Left cardiac atrium (tissue), 4 donors: ENCODE data around the gene PRSS38. TPM values are rescaled to one million over a fixed set of nuclear protein-coding genes. Genes with fewer than 3 reads are reported as not detected.

Experiments used
- ATAC-seq, 2 donors: fragments of 200-7000 bp; cut with Tn5 transposase; one replicate each; pipeline ENCODE4 v1.9.1; 2020; ENCODE audit warnings: mild to moderate bottlenecking in 2 of 2, moderate library complexity in 2 of 2
- DNase-seq: peaks from one replicate; pipeline ENCODE4 v3.0.0-alpha.2; 2020
- intact Hi-C, 2 donors: fragments of 100-400 bp; cut with DNase I; formaldehyde crosslinking; loops; one replicate each; pipeline versions ENCODE4 v1.14.1 to v1.15.1; 2022 to 2023
- long read RNA-seq: library from polyadenylated mRNA; unstranded; transcript quantifications from one replicate; pipeline ENCODE4 v2.0.0, GENCODE V29; 2021
- total RNA-seq, 2 donors: library from RNA; stranded (reverse); fragmentation: NEBNext Ultra II Directional; extraction: Animal tissue kit (Norgen Biotek cat#: 25700); gene quantifications; one replicate each; pipeline ENCODE4 v1.2.1, GENCODE V29; 2021
- donor health status: DM: no; HTN: yes; CAD: no.
- donor health status: DM: no; HTN: yes; CAD: no; lungs with severe emphysema.
- donor health status: DM: yes; HTN: yes; CAD: no.
- donor health status: Dilated cardiomyopathy.

The PRSS38 gene
- not detected for total RNA-seq
- long read RNA-seq, result 0 reads

DNA sequence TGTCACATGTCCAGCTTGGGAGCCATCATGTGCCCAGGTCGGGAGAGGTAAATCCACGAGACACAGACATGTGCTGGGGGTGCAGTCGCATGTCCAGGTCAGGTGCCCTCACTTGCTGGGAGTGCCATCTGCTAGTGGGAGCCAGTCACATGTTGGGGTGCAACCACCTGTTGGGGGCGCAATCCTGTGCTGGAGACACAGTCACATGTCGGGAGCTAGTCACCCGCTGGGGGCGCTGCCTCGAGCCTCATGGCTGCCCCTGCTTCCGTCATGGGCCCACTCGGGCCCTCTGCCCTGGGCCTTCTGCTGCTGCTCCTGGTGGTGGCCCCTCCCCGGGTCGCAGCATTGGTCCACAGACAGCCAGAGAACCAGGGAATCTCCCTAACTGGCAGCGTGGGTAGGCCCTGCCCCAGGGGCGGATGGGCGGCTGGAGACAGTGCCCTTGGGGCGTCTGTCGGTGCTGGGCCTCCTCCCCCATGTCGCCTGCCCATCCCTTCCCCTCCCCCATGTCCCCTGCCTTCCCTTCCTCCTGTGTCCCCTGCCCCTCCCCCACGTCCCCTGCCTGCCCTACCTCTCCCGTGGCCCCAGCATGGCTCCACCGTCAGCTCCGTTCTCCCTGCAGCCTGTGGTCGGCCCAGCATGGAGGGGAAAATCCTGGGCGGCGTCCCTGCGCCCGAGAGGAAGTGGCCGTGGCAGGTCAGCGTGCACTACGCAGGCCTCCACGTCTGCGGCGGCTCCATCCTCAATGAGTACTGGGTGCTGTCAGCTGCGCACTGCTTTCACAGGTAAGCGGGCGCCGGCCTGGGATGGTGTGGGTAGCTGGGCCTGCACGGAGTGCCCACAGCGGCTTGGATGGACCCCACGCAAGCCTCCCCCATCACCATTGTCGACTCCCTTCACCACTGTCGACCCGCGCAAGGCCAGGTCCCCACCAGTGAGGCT lies at the start of gene PRSS38:
Gene PRSS38 (plus strand): TSS at position 208 of the 942 bp plus-strand sequence. CDS start 42 bp downstream, at position 250.
- intact Hi-C loops, result no loop called here
- ATAC-seq (no peak), DNase-seq (no peak)

DNA sequence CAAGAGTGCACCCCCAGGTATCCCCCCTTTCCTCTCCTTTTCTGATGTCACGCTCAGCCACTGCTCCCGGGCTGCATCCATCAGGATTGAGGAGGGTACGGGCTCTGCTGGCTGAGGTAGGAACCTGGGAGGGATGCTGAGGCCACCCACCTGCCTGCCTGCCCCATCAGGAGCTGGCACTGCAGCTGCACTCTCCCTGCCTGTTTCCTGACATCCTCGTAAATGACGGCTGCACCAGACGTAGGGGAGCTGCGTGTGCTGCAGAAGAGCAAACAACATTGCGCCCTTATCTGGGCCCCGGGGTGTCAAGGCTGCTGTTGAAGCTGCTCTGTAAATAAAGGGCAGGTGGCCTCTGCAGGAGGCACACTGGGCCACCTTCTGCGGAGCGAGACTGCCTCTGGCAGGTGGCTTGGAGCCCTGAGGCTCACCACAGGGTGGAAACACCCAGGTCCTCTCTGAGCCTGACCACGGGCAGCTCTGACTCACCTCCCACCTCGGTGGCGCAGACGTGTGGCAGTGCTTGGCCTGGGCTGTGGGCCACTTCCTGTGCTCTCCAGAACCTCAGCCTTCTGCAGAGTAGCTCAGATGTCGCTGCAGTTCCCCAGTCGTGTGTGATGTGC lies 49.4 kb upstream of the PRSS38 start:
- ATAC-seq, result peak; percentile 40 to 65
- intact Hi-C loops, result loop anchor here in 1 of 2 donors (10.0 kb wide), 2 partner anchors 281 to 309 kb away; no protein-coding TSS in a partner anchor
- no peak for DNase-seq

DNA sequence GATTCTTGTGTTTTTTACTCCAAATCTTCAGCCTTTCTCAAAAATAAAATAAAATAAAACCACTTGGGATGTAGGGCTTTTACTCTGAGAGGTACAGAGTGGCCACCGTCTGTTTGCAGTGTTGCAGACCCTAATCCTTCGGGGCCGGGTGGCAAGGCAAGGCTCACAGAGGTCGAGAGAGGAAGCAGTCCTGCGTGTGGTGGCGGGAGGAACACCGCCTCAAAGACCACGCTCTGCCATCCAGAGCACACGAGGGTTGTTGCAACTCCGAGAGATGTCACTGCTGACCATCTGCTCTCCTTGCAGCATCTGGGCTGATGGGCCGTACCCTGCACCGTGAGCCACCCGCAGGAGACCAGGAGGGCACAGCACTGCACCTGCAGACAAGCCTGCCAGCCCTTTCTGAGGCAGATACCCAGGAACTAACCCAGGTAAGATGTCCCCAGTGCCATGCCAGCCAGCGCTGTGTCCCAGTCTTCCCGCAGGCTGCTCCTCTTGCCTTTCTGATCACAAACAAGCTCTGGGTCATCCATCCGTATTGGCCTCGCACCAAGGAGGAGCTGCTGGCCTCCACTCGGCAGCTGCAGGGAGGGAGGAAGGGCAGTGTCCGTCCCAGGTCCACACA lies 48.7 kb upstream of the PRSS38 start:
- intact Hi-C loops, result loop anchor here in 1 of 2 donors (10.0 kb wide), 2 partner anchors 282 to 308 kb away; no protein-coding TSS in a partner anchor

DNA sequence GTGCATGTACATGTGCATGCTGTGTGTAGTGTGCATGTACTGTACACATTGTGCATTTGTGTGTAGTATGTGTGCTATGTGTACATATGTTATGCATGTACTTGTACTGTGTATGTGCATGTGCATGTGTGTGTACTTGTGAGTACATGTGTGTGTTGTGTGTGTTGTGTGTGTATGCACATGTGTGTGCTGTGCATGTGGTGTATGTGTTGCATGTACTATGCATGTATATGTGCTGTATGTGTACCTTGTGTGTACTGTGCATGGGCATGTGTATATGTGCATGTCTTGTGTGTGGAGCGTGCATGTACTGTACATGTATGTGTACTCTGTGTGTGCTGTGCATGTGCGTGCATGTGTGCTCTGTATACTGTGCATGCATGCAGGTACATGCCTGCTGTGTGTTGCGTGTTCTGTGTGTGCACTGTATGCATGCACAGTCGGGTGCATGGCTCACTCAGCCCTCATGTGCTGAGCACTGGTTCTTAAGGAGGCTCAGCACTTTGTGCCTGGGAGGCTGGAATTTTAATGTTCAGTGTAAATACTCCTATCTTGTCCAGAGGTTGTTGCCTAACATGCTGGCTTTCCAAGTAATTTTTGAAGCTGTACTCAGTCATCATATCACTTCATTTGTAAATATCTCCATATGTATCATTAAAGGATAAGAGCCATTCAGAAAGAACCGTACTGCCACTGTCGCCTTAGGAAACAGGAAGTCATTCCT lies 47.9 kb upstream of the PRSS38 start:
- ATAC-seq (no peak), DNase-seq (no peak)
- intact Hi-C loops, result loop anchor here in 1 of 2 donors (10.0 kb wide), 2 partner anchors 283 to 307 kb away; no protein-coding TSS in a partner anchor

More for the DNA sequence above, 48.7 kb upstream of the PRSS38 start:
- ATAC-seq, result no peak
- DNase-seq, result no peak

DNA sequence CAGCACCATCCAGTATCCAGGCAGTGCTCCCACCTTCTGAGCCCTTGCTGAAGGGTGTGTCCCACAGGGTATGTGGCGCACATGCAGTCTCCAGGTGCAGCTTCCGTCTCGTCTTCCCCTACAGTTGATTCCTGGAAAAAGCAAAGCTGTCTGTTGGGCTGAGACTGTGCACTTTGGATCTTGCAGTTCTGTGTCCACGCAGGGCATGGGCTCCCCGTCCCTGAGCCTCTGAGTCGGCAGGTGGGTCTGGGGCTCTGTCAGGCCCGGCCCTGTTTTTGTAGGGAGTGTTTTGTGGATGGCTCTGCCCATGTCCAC lies 47.4 kb upstream of the PRSS38 start:
- intact Hi-C loops, result loop anchor here in 1 of 2 donors (10.0 kb wide), 2 partner anchors 283 to 307 kb away; no protein-coding TSS in a partner anchor
- DNase-seq, result no peak
- ATAC-seq, result no peak

DNA sequence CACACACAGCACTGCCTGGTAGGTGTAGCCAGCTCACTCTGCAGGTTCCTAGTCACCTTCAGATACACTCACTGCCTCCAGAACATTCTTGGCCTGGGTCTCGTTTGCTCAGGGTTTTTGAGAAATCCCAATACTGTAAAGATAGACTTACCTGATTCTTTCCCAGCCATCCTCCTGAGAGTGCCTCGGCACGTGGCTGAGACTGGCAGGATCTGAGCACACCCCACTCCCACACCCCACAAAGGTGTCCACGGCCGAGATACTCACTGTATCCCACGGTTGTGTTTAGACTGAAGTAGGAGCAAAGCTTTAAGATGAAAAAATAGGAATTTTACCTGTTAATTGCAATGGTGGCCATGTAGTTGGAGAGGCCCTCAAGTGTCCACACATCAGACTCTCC lies 46.8 kb upstream of the PRSS38 start:
- intact Hi-C loops, result loop anchor here in 1 of 2 donors (10.0 kb wide), 2 partner anchors 284 to 306 kb away; no protein-coding TSS in a partner anchor
- DNase-seq, result no peak
- ATAC-seq, result no peak

DNA sequence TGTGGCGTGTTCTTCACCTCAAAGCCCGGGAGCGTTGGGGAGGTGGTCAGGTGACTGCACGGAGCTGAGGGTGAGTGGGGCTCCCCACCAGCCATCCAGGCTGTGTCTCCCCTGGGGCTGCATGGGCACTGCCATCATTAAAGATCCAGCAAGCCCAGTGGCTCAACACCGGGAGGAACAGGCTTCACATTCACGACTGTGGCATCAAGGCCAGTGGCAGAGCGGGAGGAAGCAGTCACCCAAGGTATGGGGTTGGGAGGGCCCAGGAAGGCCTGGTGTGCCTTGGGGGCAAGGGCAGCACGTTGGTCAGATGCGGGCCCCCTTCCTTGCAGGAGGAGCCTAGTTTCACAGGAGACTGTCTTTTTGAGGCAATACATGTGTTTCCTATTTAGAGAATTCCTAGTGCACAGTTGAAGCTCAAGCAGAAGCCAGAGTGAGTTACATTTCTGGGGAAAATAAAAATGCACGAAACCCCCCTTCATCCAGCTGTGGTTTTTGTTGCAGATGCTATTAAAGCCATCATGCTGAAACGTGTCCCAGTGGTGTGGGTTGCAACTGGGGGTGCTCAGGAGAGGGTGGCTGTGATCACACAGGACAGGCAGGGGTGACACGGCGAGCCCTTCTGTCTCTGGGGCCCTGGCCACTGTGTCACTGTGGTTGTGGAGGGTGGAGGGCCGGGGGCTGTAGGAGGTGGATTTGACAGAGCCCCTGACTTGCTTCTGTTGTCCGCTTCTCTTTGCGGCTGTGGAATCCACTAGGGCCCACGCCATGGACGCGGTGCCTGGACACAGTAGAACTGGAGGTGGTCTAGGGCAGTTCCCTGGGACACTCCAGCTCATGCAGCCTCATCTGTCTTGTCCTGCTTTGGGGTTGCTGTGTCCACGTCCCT lies 46.2 kb upstream of the PRSS38 start:
- ATAC-seq (no peak), DNase-seq (no peak)
- intact Hi-C loops, result loop anchor here in 1 of 2 donors (10.0 kb wide), 2 partner anchors 284 to 306 kb away; no protein-coding TSS in a partner anchor

DNA sequence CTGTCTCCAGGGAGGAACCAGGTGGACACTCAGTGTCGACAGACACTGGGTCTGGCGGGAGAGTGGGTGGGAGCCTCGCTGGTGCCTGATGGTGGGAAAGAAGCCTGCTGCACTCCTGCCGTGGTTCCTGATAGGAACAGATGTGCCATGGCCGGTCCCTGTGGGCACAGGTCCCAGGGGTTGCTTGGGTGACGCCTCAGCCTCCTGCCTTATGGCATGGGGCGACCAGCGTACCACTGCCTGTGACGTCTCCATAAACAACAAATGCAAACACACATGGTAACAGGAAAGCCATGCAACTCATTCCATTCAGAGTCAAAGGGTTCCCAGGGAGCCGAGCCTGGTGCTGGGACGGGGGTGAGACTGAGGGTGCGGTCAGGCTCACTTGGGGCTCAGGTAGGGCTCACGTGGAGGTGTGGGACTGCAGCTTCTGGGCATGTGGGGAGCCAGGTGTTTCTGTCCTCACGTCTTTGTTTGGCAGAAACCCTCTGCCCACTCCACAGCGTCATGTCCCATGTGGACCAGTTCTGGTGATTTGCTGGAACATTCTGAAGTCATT lies 45.5 kb upstream of the PRSS38 start:
- DNase-seq, result no peak
- intact Hi-C loops, result loop anchor here in 1 of 2 donors (10.0 kb wide), 2 partner anchors 285 to 305 kb away; no protein-coding TSS in a partner anchor
- ATAC-seq, result no peak

DNA sequence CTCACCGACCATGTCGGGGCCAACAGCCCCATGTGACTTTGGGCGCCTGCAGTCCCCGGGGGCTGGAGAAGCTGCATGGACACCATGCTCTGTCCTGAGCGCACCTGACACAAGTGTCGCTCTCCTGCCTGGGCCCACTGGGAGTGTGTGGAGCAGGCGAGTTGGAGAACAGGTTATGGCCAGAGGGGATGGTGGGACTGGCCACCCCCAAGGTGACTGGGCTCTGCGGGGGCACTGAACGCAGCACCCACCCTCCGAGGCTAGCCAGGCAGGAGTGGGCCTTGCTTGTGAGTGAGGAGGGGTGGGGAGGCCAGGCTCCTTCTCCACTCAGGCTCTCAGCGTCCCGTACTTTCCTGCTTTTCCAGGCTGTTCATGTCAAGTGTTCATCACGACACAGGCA lies 44.7 kb upstream of the PRSS38 start:
- no peak for ATAC-seq
- DNase-seq, result no peak
- intact Hi-C loops, result no loop called here

DNA sequence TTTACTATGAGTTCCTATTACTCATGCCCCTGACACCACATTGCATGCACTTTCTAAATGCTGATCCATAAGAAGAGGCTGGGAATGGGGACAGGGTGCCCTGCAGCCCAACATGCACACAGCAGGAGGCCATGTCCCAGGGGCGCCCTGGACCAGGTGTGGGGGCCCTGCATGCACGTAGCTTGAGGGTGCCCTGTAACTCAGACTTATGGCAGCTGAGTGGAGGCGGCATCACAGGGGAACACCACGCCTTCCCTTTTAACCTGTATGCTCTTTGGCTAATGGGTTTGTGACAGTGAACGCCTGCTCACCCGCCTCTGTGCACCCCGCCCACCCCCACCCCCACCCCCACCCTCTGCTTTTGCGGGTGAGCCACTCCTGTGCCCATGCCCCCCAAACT lies 44.1 kb upstream of the PRSS38 start:
- no peak for DNase-seq
- ATAC-seq, result no peak
- intact Hi-C loops, result no loop called here

DNA sequence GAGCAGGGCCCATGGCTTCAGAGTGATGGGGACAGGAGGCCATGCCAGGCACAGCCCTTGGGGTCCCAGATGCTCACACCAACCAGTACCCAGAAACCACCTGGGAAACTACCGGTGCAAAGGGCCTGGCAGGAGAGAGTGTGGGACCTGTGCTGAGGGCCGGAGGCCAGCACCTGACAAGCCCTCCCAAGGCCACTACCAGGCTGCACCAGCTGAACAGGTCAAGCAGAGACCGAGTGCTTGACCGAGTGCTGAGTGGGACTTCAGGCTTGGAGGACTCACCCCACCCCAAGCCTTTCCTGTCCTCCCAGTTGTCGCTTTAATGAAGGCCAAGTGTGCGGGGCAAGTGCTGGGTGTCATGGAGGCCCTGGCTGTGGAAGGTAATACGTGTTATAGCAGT lies 43.7 kb upstream of the PRSS38 start:
- no peak for ATAC-seq
- intact Hi-C loops, result no loop called here
- DNase-seq, result no peak

DNA sequence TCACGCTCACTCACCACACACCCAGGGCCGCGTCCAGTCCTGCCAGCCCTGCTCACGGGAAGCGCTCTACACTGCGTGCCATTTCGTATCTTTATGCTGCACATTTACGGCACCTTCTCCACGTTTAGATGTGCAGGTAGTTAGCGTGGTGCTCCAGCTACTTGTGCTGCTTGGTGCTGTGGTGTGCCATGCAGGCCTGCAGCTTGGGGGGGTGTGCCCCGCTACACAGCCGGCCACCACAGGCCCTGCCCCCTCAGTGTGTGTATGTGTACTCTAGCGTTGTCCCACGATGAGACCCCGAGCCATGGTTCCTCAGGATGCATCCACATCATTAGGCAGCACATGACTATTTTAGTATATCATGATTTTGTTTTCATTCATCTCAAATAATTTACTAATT lies 41.9 kb upstream of the PRSS38 start:
- intact Hi-C loops, result no loop called here
- ATAC-seq (no peak), DNase-seq (no peak)

DNA sequence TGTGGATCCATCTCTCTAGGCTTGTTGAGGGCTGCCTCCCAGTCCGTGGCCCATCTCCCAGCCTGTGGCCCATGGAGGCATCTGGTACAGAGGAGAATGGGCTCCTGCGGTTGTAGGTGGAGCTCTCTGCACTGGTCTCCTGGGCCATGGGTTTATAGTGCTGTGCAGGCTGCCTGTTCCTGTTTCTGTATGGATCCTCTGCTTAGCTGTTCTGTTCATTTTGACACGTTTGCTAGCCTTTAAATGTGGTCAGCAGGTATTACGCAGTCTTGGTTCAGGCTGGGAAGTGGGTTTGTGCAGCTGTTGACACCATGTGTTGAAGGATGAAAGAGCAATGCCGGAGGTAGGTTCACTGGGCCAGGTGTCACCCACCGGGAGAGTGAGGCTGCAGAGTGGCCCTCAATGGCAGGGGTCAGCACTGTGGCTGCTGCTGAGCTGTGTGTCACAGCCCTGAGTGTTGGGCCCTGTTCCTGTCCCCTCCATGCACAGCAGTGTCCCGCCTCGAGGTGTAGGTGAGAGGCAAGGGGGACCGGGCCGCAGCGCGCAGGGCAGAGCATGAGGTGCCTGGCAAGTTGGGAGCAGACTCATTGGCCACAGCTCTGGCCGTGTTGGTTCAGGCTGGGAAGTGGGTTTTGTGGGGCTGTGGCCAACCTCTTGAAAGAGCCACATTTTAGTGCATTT lies 41.3 kb upstream of the PRSS38 start:
- ATAC-seq (peak in 1 of 2 donors; percentile 9), DNase-seq (no peak)
- intact Hi-C loops, result no loop called here

DNA sequence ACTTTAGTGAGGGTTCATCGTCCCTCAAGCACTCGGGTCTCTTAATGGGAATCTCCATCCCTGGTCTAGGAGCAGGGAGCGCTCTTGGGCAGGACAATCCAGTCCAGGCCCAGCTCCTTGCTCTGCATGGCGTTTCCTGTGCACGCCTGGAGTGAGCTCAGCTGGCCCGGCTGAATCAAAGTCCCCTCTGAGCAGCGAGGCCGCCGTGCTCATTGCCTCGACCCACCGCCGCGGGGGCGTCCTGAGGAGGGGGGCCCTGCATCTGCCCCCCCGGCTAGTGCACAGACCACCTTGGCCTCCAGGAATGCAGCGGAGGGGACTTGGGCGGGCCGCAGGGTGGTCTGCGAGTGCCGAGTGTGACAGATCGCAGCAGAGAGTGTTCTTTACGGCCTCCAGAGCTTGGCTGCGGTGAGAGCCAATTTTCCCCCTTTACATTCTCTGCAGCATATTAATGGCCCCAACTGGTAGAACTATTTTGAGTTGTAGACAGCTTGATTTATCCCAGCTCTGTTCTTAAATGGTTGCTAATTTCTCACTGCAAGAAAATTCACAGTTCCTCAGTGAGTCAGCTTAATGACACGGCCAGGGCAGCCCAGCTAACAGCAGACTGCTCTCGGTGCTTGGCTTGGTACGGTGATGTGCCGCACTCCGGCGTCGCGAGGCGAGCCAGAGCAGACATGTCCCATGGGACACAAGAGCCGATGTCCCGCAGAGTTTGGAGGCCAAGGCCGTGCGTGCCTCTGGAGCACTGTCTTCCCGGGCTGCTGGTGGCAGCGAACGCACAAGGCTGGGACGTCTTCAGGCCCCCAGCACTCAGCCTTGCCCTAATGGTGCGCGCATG lies 40.4 kb upstream of the PRSS38 start:
- peak; percentile 40 to 50 for ATAC-seq
- intact Hi-C loops, result no loop called here

DNA sequence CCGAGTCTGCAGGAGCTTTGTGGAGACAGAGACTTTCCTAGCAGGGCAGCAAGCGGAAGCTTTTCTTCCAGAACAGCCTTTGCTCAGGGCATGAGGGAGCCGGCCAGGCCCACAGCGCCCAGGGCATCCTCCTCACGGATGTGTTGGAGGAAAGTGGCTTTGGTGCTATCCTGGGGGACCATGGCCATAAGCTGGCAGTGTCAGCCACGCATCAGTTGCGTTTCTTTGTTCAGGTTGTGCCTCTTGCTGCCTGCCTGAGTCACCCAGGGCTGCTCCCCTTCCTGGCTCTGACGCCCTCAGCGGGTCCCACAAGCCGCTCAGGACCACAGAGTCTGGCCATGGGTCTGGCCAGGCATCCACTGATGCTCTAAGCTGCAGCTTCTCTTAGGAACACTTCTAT lies 39.6 kb upstream of the PRSS38 start:
- ATAC-seq, result no peak
- DNase-seq, result no peak
- intact Hi-C loops, result no loop called here

More for the DNA sequence above, 40.4 kb upstream of the PRSS38 start:
- no peak for DNase-seq

DNA sequence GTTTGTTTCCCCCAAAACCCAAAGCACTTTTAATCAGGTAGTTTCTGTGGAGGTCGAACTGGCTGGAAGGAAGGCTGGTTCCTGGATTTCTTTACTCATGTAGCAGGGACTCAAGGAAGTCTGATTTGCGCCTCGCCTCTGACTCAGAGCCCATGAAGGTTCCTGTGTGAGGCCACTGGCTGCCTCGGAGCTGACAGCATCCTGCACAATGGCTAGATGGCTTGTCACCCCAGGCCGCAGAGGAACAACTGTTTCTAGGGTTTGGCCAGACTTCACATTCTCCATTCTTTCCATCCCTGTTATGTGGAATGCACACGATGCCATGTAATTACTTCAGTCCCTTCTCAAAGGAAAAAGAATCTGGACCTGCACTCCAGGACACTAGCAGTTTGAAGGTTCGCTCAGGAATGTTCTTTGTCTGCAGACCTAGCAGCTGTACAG lies 39.1 kb upstream of the PRSS38 start:
- ATAC-seq (no peak), DNase-seq (no peak)
- intact Hi-C loops, result no loop called here
